ENCODE measurements around the gene CACNA2D3. TPM values are rescaled to one million over a fixed set of nuclear protein-coding genes. Genes with fewer than 3 reads are reported as not detected.

CACNA2D3 gene
- polyA plus RNA-seq, 1 donor (not counting 4 experiments of a cell fraction or from before 2014, with no cell fraction given) = 0.08 TPM

DNA sequence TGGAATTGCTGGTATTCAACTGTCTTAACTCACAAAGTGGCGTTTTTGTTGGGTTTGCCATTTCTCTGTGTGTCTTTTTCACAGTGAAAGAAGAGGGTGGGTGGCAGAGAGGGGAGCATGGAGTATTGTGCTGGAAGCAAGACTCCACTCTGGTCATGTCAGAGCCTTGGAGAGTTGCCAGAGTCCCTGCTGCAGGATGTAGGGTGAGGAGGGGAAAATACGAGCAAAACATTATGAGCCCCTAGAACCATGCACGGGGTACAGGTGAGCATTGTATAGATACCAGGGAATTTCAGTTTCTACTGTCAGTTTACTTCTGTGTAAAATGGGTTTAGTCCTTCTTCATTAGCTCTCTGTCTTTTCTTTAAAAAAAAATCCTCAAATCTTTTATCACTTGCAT lies 249.9 kb downstream of the CACNA2D3 start:
- Histone ChIP-seq H3K4me1 (ENCODE audit: control insufficient read depth, extremely low read depth, insufficient read depth, low read length) (no peaks in the 10 kb centered on the region), H4K20me1 (ENCODE audit: control insufficient read depth, extremely low read depth, insufficient read depth, low read length) (no peaks in the 10 kb centered on the region), H3K27me3 (ENCODE audit: control insufficient read depth, extremely low read depth, insufficient read depth, low read length) (no peaks in the 10 kb centered on the region), H3K79me2 (ENCODE audit: control insufficient read depth, insufficient read depth, low read length) (no peaks in the 10 kb centered on the region), H3K9me1 (ENCODE audit: control insufficient read depth, extremely low read depth, insufficient read depth, low read length) (no peaks in the 10 kb centered on the region), H3K27ac (ENCODE audit: control insufficient read depth, insufficient read depth, low read length) (no peak overlapping the region), H3K9me3 (ENCODE audit: control insufficient read depth, low read depth, low read length) (no peaks in the 10 kb centered on the region), H3K4me3 (ENCODE audit: control insufficient read depth in 2 of 3, extremely low read depth in 1 of 3, insufficient read depth in 2 of 3, low read depth in 1 of 3, low read length in 3 of 3) (no peak overlapping the region), H2AFZ (ENCODE audit: control insufficient read depth, low read length) (no peak overlapping the region), H3K9ac (ENCODE audit: control insufficient read depth, extremely low read depth, insufficient read depth, low read length) (no peak overlapping the region), H3K4me2 (ENCODE audit: control insufficient read depth, extremely low read depth, insufficient read depth, low read depth, low read length) (no peak overlapping the region), H3K36me3 (ENCODE audit: control insufficient read depth in 2 of 2, extremely low read depth in 1 of 2, insufficient read depth in 2 of 2, low read length in 2 of 2) (no peaks in the 10 kb centered on the region)
- TF ChIP-seq, protein P1, sequence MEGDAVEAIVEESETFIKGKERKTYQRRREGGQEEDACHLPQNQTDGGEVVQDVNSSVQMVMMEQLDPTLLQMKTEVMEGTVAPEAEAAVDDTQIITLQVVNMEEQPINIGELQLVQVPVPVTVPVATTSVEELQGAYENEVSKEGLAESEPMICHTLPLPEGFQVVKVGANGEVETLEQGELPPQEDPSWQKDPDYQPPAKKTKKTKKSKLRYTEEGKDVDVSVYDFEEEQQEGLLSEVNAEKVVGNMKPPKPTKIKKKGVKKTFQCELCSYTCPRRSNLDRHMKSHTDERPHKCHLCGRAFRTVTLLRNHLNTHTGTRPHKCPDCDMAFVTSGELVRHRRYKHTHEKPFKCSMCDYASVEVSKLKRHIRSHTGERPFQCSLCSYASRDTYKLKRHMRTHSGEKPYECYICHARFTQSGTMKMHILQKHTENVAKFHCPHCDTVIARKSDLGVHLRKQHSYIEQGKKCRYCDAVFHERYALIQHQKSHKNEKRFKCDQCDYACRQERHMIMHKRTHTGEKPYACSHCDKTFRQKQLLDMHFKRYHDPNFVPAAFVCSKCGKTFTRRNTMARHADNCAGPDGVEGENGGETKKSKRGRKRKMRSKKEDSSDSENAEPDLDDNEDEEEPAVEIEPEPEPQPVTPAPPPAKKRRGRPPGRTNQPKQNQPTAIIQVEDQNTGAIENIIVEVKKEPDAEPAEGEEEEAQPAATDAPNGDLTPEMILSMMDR (optimal IDR thresholded peaks at IDR 0.05 in 1 of 3, IDR thresholded peaks at IDR 0.05 in 1 of 3, conservative IDR thresholded peaks at IDR 0.05 in 1 of 3; ENCODE audit: extremely low read depth in 1 of 3, insufficient read depth in 2 of 3, low read length in 3 of 3) = no peak
- no peak for TF ChIP-seq EZH2 (IDR thresholded peaks at IDR 0.05; ENCODE audit: low read length)
- FAIRE-seq (no peak), DNase-seq (ENCODE audit: low read depth, low spot score) (no peak)
- dilution Hi-C loops (cut with MboI; ENCODE audit: extremely low pct_ligation_motif_present, low sequenced_read_pairs) = no loop called here

DNA sequence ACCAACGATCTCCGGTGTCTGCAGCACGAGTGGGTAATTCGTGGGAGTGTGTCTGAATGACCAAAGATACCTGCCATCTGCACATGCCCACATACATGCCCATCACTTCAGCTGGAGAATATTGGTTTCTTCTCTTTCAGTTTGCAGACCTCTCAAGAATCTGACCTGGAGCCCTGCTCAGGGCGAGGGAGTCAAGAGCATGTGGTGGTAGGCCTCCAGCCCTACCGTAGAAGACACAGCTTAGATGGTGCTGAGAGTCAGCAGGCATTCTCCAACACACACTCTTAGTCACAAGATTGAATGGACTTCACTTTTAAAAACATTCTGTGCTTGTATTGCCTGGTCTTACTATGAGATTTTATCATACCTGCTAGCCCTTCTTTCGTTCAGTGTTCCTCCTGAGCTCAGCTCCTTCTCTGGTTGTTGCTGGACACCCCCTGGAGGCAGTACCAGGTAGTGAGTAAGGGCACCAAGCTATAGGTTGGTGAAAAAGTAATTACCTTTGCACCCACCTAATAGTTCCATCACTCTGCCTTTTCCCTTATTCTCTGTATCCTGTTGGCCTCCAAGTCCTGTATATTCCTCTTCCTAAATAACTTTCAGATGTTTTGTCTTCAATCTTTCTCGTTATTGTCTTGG lies 252.0 kb downstream of the CACNA2D3 start:
- H3K4me1 ChIP-seq (ENCODE audit: control insufficient read depth, extremely low read depth, insufficient read depth, low read length) = no peaks in the 10 kb centered on the region
- no peak overlapping the region for H2AFZ ChIP-seq (ENCODE audit: control insufficient read depth, low read length)
- no peak for DNase-seq (ENCODE audit: low read depth, low spot score)
- H4K20me1 ChIP-seq (ENCODE audit: control insufficient read depth, extremely low read depth, insufficient read depth, low read length) = no peaks in the 10 kb centered on the region
- no peaks in the 10 kb centered on the region for H3K9me3 ChIP-seq (ENCODE audit: control insufficient read depth, low read depth, low read length)
- no peaks in the 10 kb centered on the region for H3K79me2 ChIP-seq (ENCODE audit: control insufficient read depth, insufficient read depth, low read length)
- no peak overlapping the region for H3K4me2 ChIP-seq (ENCODE audit: control insufficient read depth, extremely low read depth, insufficient read depth, low read depth, low read length)
- no peaks in the 10 kb centered on the region for H3K9me1 ChIP-seq (ENCODE audit: control insufficient read depth, extremely low read depth, insufficient read depth, low read length)
- no peak overlapping the region for H3K27ac ChIP-seq (ENCODE audit: control insufficient read depth, insufficient read depth, low read length)
- no peaks in the 10 kb centered on the region for H3K27me3 ChIP-seq (ENCODE audit: control insufficient read depth, extremely low read depth, insufficient read depth, low read length)
- no peak overlapping the region for H3K4me3 ChIP-seq (ENCODE audit: control insufficient read depth in 2 of 3, extremely low read depth in 1 of 3, insufficient read depth in 2 of 3, low read depth in 1 of 3, low read length in 3 of 3)
- TF ChIP-seq, protein P1 (optimal IDR thresholded peaks at IDR 0.05 in 1 of 3, IDR thresholded peaks at IDR 0.05 in 1 of 3, conservative IDR thresholded peaks at IDR 0.05 in 1 of 3; ENCODE audit: extremely low read depth in 1 of 3, insufficient read depth in 2 of 3, low read length in 3 of 3) = peak; percentile 29 to 59 (median 50)
- no peak for TF ChIP-seq EZH2 (IDR thresholded peaks at IDR 0.05; ENCODE audit: low read length)
- dilution Hi-C loops (cut with MboI; ENCODE audit: extremely low pct_ligation_motif_present, low sequenced_read_pairs) = no loop called here
- no peak for FAIRE-seq
- H3K9ac ChIP-seq (ENCODE audit: control insufficient read depth, extremely low read depth, insufficient read depth, low read length) = no peak overlapping the region
- no peaks in the 10 kb centered on the region for H3K36me3 ChIP-seq (ENCODE audit: control insufficient read depth in 2 of 2, extremely low read depth in 1 of 2, insufficient read depth in 2 of 2, low read length in 2 of 2)
